ENCODE results near the gene HEPH.

DNA sequence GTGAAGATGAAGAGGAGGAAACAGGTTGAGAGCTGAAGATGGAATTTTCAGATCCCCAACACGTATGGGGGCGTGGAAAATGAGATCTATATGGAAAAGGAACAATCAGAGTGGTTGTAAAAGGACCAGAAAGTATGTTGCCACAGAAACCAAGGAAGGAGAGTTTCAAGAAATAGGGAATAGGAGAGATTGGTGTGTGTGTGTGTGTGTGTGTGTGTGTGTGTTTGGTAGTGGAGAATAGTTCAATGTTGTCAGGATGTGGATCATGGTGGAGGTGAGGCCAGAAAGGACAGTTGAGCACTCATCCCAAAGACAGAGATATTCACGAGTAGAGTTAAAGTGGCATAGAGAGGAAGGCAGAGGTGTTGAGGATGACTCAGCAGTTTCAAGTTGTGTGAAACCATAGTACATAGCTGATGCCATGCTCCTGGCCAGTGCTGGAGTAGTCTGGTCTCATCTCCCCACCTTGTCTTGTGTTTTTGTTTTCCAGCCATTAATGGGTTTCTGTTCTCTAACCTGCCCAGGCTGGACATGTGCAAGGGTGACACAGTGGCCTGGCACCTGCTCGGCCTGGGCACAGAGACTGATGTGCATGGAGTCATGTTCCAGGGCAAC, 36.1 kb downstream of the HEPH start:
- TF ChIP-seq CTCF (IDR thresholded peaks at IDR 0.05 in 4 of 5, conservative IDR thresholded peaks at IDR 0.05 in 1 of 5) (no peak), POLR2A (IDR thresholded peaks at IDR 0.05) (no peak)
